Nucleus accumbens (tissue), 56 donors: Measurements from ENCODE around the gene GSTA4.

ENCODE experiments used
- DNase-seq, 56 donors: peaks; one replicate each; lab custom pipeline; 2025; lab: John Stamatoyannopoulos, UW

Gene GSTA4

GRCh38 chr6:52929321-52930164 is 65.5 kb downstream of the GSTA4 start:
- peak in 1 of 56 donors; percentile 4 for DNase-seq
